ENCODE results near the gene ARMC8. TPM values are rescaled to one million over a fixed set of nuclear protein-coding genes. Genes with fewer than 3 reads are reported as not detected.
A peak's percentile ranks its signal among the peaks of the same experiment; 100 is the strongest.

ARMC8 gene
- total and polyA plus RNA-seq, 3 donors from 2014 or later: 39.5 to 57.2 (median 53.4) TPM

- no peaks in the 10 kb centered on the region for H3K4me1 ChIP-seq
- H3K27ac ChIP-seq: no peak overlapping the region
- H3K4me3 ChIP-seq: no peak overlapping the region
- TF ChIP-seq POLR2A (IDR thresholded peaks at IDR 0.05) (no peak), CTCF (IDR thresholded peaks at IDR 0.05) (no peak)
- H3K27me3 ChIP-seq: no peaks in the 10 kb centered on the region
- no peaks in the 10 kb centered on the region for H3K36me3 ChIP-seq (ENCODE audit: low read depth, missing control alignments)
- intact Hi-C loops (cut with DNase I; ENCODE audit: low total_unique reads): no loop called here
- WGBS, 2 donors: 77% methylated on average over 5 of the region's 5 CpGs
- no peaks in the 10 kb centered on the region for H3K9me3 ChIP-seq
- peak; percentile 34 for DNase-seq
Measured at GRCh38 chr3:138197058-138197457, 10.0 kb downstream of the ARMC8 start.

- no peaks in the 10 kb centered on the region for H3K27me3 ChIP-seq
- H3K4me1 ChIP-seq: no peaks in the 10 kb centered on the region
- no peaks in the 10 kb centered on the region for H3K36me3 ChIP-seq (ENCODE audit: low read depth, missing control alignments)
- no peak for DNase-seq
- intact Hi-C loops (cut with DNase I; ENCODE audit: low total_unique reads): no loop called here
- H3K27ac ChIP-seq: no peak overlapping the region
- no peak overlapping the region for H3K4me3 ChIP-seq
- no peaks in the 10 kb centered on the region for H3K9me3 ChIP-seq
- WGBS, 2 donors: 85 to 93% methylated on average over 1 of the region's 1 CpG
- TF ChIP-seq CTCF (IDR thresholded peaks at IDR 0.05) (no peak), POLR2A (IDR thresholded peaks at IDR 0.05) (no peak)
Measured at GRCh38 chr3:138197524-138197923, 10.4 kb downstream of the ARMC8 start.

GRCh38 chr3:138199851-138200250 is 12.8 kb downstream of the ARMC8 start:
- Histone ChIP-seq H3K4me3 (no peak overlapping the region), H3K27ac (no peak overlapping the region), H3K27me3 (no peaks in the 10 kb centered on the region), H3K9me3 (no peaks in the 10 kb centered on the region), H3K4me1 (no peaks in the 10 kb centered on the region), H3K36me3 (ENCODE audit: low read depth, missing control alignments) (no peaks in the 10 kb centered on the region)
- TF ChIP-seq CTCF (IDR thresholded peaks at IDR 0.05) (no peak), POLR2A (IDR thresholded peaks at IDR 0.05) (no peak)
- no peak for DNase-seq
- intact Hi-C loops (cut with DNase I; ENCODE audit: low total_unique reads): no loop called here
- 61 to 70% methylated on average over 2 of the region's 2 CpGs for WGBS, 2 donors

GRCh38 chr3:138200424-138200823 is 13.3 kb downstream of the ARMC8 start:
- Histone ChIP-seq H3K27me3 (no peaks in the 10 kb centered on the region), H3K36me3 (ENCODE audit: low read depth, missing control alignments) (no peaks in the 10 kb centered on the region), H3K4me3 (no peak overlapping the region), H3K9me3 (no peaks in the 10 kb centered on the region), H3K27ac (no peak overlapping the region), H3K4me1 (peaks cover 3% of the 10 kb centered on the region)
- WGBS, 2 donors: 74 to 83% methylated on average over 1 of the region's 1 CpG
- TF ChIP-seq CTCF (IDR thresholded peaks at IDR 0.05): no peak
- TF ChIP-seq POLR2A (IDR thresholded peaks at IDR 0.05): no peak
- no peak for DNase-seq
- intact Hi-C loops (cut with DNase I; ENCODE audit: low total_unique reads): no loop called here

- Histone ChIP-seq H3K27ac (no peak overlapping the region), H3K4me3 (no peak overlapping the region), H3K36me3 (ENCODE audit: low read depth, missing control alignments) (no peaks in the 10 kb centered on the region), H3K27me3 (no peaks in the 10 kb centered on the region), H3K4me1 (peaks cover 5% of the 10 kb centered on the region), H3K9me3 (no peaks in the 10 kb centered on the region)
- DNase-seq: no peak
- TF ChIP-seq CTCF (IDR thresholded peaks at IDR 0.05): no peak
- TF ChIP-seq POLR2A (IDR thresholded peaks at IDR 0.05): no peak
- 79 to 87% methylated on average over 3 of the region's 3 CpGs for WGBS, 2 donors
- intact Hi-C loops (cut with DNase I; ENCODE audit: low total_unique reads): no loop called here
Measured at GRCh38 chr3:138202945-138203701, 16.0 kb downstream of the ARMC8 start.
